LNCAP (cell line): Measurements from ENCODE around the gene LEF1.

Experiments
- TF ChIP-seq, protein P1 (sequence below): fragments of 450-650 bp; IDR thresholded peaks from 2 replicates; pipeline ENCODE4 v1.5.1; 2017; ENCODE audit warnings: mild to moderate bottlenecking

Gene LEF1

GRCh38 chr4:108048157-108048556, 120.6 kb downstream of the LEF1 start:
- TF ChIP-seq, protein P1, sequence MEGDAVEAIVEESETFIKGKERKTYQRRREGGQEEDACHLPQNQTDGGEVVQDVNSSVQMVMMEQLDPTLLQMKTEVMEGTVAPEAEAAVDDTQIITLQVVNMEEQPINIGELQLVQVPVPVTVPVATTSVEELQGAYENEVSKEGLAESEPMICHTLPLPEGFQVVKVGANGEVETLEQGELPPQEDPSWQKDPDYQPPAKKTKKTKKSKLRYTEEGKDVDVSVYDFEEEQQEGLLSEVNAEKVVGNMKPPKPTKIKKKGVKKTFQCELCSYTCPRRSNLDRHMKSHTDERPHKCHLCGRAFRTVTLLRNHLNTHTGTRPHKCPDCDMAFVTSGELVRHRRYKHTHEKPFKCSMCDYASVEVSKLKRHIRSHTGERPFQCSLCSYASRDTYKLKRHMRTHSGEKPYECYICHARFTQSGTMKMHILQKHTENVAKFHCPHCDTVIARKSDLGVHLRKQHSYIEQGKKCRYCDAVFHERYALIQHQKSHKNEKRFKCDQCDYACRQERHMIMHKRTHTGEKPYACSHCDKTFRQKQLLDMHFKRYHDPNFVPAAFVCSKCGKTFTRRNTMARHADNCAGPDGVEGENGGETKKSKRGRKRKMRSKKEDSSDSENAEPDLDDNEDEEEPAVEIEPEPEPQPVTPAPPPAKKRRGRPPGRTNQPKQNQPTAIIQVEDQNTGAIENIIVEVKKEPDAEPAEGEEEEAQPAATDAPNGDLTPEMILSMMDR: no peak

GRCh38 chr4:108047199-108047598, 121.5 kb downstream of the LEF1 start:
- TF ChIP-seq, protein P1: no peak

DNA sequence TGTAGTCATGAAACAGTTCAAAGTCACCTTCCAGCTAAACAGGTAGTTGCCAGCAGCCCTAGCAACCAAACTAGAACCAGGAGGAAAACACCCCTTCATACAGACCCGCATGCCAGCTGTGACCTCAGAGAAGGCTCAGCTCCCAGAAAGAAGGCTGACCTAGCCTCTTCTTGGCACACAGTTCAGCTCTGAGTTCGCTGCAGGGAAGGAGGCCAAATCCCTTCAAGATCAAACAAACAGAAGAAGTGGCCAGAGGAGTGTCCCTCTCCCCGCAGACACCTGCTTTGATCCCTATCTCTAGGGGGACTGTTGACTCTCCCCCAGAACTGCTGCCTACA, 123.1 kb downstream of the LEF1 start:
- TF ChIP-seq, protein P1: no peak

DNA sequence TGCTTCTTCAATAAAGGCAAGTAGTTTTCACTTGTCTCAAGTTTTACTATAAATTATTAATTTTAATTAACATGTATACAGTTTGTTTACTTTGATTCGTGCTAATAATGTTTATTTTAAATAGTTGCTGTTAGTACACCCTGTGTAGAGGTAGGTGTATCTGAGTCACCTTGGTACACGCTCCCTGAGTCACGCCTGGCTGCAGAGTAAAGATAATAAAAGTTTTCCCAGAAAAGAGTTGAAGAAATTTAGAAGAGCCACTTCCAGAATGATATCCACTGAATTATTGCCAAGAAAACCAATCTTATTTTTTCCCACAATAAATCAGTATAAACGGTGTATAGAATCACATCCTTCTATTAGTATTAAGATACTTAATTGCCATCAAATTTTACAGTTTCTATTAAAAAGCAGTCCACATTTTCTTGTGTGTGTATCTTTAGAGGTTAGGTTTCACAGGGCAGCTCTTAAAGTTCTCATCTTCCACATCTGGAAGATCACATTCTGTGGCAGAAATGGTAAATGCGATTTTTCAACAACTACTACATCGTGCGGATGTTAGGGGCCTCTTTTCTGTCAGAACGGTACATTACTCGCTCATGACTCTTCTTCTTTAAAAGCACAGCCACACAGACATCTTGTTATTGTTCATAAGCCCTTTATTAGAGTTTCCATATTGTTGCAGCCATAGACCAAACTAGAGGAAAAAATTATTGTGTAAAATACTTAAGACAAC, 123.6 kb downstream of the LEF1 start:
- TF ChIP-seq, protein P1: no peak

- TF ChIP-seq, protein P1: no peak
Measured at GRCh38 chr4:108043526-108043925, 125.2 kb downstream of the LEF1 start.

DNA sequence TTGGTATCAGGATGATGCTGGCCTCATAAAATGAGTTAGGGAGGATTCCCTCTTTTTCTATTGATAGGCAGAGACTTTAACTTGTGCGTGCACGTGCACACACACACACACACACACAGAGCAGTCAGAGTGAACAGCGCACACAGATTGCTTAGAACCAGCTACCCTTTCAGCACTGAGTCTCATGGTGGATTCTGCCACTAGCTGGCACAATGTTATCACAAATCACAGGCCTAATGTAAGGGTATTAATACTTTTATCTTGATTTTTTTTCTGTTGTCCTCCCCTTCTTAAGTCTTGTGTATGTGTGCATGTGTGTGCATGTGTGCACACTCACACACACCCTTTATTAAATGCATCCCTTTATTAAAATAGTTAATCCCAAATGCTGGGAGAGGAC, 125.8 kb downstream of the LEF1 start:
- TF ChIP-seq, protein P1: no peak

DNA sequence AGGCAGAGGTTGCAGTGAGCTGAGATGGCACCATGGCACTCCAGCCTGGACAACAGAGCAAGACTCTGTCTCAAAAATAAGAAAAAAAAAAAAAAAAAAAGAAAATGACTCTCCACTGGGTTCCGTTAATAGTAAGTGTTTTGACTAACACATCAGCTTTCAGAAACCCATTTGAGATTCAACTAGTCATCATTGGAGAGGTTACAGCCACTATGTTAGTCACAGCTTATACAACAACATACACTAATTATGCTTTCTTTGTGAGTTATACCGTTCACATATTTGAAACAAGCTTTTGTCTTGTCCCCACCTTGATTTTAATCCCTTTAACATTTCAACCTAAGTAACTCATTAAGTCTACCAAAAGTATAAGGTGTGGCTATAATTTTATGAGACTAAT, 130.8 kb downstream of the LEF1 start:
- TF ChIP-seq, protein P1: no peak

- TF ChIP-seq, protein P1: no peak
Measured at GRCh38 chr4:108036213-108036612, 132.5 kb downstream of the LEF1 start.
